WI38 (cell line): Measurements from ENCODE around the gene NTRK2.

Experiments
- H3K4me3 ChIP-seq: 2 replicates; pipeline ENCODE4 v1.5.1; 2011; ENCODE audit warnings: low read depth, mild to moderate bottlenecking, control low read depth, low read length
- TF ChIP-seq, protein P1 (sequence below): IDR thresholded peaks from 2 replicates; pipeline ENCODE4 v1.5.1; 2012; ENCODE audit warnings: low read depth, mild to moderate bottlenecking, control low read depth, low read length

The NTRK2 gene

GRCh38 chr9:84899326-84899725 is 229.8 kb downstream of the NTRK2 start:
- H3K4me3 ChIP-seq, result no peak overlapping the region
- TF ChIP-seq, protein P1, sequence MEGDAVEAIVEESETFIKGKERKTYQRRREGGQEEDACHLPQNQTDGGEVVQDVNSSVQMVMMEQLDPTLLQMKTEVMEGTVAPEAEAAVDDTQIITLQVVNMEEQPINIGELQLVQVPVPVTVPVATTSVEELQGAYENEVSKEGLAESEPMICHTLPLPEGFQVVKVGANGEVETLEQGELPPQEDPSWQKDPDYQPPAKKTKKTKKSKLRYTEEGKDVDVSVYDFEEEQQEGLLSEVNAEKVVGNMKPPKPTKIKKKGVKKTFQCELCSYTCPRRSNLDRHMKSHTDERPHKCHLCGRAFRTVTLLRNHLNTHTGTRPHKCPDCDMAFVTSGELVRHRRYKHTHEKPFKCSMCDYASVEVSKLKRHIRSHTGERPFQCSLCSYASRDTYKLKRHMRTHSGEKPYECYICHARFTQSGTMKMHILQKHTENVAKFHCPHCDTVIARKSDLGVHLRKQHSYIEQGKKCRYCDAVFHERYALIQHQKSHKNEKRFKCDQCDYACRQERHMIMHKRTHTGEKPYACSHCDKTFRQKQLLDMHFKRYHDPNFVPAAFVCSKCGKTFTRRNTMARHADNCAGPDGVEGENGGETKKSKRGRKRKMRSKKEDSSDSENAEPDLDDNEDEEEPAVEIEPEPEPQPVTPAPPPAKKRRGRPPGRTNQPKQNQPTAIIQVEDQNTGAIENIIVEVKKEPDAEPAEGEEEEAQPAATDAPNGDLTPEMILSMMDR, result no peak

DNA sequence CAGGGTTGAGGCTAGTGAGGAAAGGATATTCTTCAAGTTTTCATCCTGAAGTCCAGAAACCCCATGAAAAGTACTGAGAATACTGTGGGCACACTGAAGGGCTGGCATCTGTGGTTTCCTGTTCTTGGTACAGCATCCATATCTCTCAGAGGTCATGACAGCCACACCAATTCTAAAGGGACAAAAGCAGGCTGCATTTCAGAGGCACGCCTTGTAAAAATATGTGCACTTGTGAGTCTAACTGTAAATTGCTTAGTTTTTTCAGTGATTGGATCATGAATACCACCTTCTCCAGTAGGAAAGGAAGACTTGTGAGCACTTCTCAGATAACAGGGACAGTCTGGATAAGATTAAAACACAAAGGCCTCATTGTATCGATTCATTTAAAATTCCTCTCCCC is 230.9 kb downstream of the NTRK2 start:
- TF ChIP-seq, protein P1, result no peak
- no peak overlapping the region for H3K4me3 ChIP-seq

GRCh38 chr9:84903963-84904362 is 234.4 kb downstream of the NTRK2 start:
- no peak overlapping the region for H3K4me3 ChIP-seq
- TF ChIP-seq, protein P1, result no peak

DNA sequence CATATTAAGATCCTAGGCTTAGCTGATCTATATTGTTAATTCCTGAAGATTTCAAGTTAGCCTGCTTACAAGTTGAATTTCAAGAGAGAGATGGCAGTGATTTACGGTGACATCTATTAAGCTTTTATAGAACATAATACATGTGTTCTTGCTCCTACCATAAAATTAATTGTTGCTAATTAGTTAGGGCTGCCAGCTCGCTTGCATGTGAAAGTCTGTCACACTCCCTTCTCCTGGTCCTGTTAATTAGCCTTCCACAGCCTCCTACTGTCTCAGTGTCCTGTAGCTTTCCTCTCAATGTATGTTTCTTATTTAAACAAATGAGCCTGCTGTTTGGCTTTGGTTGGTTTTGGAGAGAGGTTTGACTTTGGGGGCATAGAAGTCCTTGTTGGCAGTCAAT is 247.2 kb downstream of the NTRK2 start:
- TF ChIP-seq, protein P1, result no peak
- no peak overlapping the region for H3K4me3 ChIP-seq

DNA sequence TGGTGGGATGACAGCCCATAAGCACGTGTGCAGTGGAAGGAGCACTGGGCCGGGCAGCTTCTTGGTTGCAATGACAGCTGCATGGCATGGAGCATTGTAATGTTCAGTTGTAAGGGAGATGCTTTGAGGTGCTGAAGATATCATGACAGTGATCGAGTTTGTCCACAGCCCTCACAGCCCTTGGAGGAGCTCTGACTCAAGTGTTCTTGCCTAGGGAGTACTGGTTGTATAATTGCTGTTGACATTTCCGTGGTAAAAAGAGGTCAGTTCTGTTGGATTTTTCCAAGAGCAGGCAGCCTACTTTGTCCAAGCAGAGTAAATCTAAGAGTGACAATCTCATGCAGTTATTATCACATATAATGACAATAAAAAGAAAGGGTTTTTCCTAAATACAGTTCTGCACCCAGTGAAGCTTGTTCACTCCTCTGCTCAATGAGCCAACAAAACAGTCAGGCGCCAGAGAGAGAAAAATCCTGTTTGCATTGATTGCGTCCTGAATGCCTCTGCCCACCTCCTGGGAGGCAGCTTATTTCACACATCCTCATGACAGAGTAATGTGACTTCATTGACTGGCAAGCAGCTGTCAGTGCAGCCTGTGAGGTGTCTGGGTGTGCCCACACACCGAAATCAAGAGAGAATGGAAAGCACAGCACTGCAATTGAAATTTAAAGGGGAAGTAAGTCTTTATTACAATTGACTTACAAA is 248.0 kb downstream of the NTRK2 start:
- TF ChIP-seq, protein P1, result no peak

GRCh38 chr9:84919440-84919839 is 249.9 kb downstream of the NTRK2 start:
- TF ChIP-seq, protein P1, result no peak
- no peak overlapping the region for H3K4me3 ChIP-seq

More for the DNA sequence above, 248.0 kb downstream of the NTRK2 start:
- H3K4me3 ChIP-seq, result no peak overlapping the region

DNA sequence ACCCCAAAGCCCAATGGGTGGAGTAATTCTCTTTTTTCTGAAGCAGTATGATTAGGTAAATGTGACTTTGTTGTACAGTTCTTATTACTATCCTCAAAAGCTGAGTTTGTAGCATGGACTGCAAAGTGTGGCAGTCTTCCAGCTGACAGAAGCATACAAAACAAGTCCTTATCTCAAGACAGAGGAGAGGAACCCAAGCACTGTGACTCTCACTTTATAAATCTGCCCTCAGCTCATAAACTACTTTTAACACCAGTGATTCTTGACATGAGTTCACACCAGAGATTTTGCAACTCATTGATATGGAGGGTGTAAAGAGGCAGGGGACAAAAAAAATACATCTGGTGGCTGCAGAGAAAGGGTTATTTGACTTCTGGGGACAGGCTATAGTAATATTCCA is 251.6 kb downstream of the NTRK2 start:
- H3K4me3 ChIP-seq, result no peak overlapping the region
- TF ChIP-seq, protein P1, result no peak
